CD14-positive monocyte (primary cell): Measurements from ENCODE around the gene HOXD4. TPM values are rescaled to one million over a fixed set of nuclear protein-coding genes. Genes with fewer than 3 reads are reported as not detected.
A peak's percentile ranks its signal among the peaks of the same experiment; 100 is the strongest.

ENCODE experiments used
- DNase-seq, 3 donors: peaks; one replicate each; pipeline ENCODE4 v3.0.0-alpha.2; 2011 to 2022
- H2AFZ ChIP-seq: 2 replicates; pipeline ENCODE4 v1.6.0; 2012; ENCODE audit warnings: mild to moderate bottlenecking, low read depth, low read length, inconsistent platforms; ENCODE audit not compliant: insufficient read depth, poor library complexity, severe bottlenecking
- H3K27ac ChIP-seq, 2 donors: 1 replicate in 1 of 2; 2 replicates in 1 of 2; pipeline ENCODE4 v1.5.1; 2012 to 2013; ENCODE audit warnings: low read length in 2 of 2, control low read depth in 1 of 2, inconsistent platforms in 1 of 2, low read depth in 1 of 2, mild to moderate bottlenecking in 1 of 2
- H3K27me3 ChIP-seq, 2 donors: one replicate each; pipeline versions ENCODE4 v1.6.0 to v1.6.1; 2011 to 2013; ENCODE audit warnings: low read length in 2 of 2; ENCODE audit not compliant: control insufficient read depth in 2 of 2, insufficient read depth in 2 of 2
- H3K36me3 ChIP-seq, 2 donors: replicated peaks in 1 of 2; 1 replicate in 1 of 2; 2 replicates in 1 of 2; pipeline versions ENCODE4 v1.5.1 to v1.6.1; 2012 to 2013; ENCODE audit warnings: low read length in 2 of 2, control low read depth in 1 of 2, inconsistent platforms in 1 of 2, mild to moderate bottlenecking in 1 of 2; ENCODE audit not compliant: insufficient read depth in 2 of 2, control insufficient read depth in 1 of 2
- H3K4me1 ChIP-seq, 2 donors: 1 replicate in 1 of 2; 2 replicates in 1 of 2; pipeline versions ENCODE4 v1.5.1 to v1.6.1; 2012 to 2013; ENCODE audit warnings: low read length in 2 of 2, control low read depth in 1 of 2, inconsistent platforms in 1 of 2, mild to moderate bottlenecking in 1 of 2, moderate library complexity in 1 of 2; ENCODE audit not compliant: insufficient read depth in 2 of 2, control insufficient read depth in 1 of 2
- H3K4me2 ChIP-seq: replicated peaks from 2 replicates; pipeline ENCODE3; 2012; ENCODE audit warnings: low read length, moderate library complexity, mild to moderate bottlenecking; ENCODE audit not compliant: poor library complexity, severe bottlenecking; ENCODE audit errors: extremely low read depth
- H3K4me3 ChIP-seq, 3 experiments: fragments of 200-600 bp in 1 of 3; sonication (generic) in 1 of 3; replicated peaks in 1 of 3; 1 replicate in 2 of 3; 2 replicates in 1 of 3; pipeline ENCODE4 v1.5.1; 2011 to 2013; ENCODE audit warnings: low read length in 3 of 3, mild to moderate bottlenecking in 3 of 3, control low read depth in 2 of 3, low read depth in 2 of 3, inconsistent platforms in 1 of 3, moderate library complexity in 1 of 3
- H3K79me2 ChIP-seq: 2 replicates; pipeline ENCODE4 v1.6.0; 2012; ENCODE audit warnings: mild to moderate bottlenecking, control low read depth, inconsistent platforms, low read length, moderate library complexity; ENCODE audit not compliant: insufficient read depth
- H3K9ac ChIP-seq: 2 replicates; pipeline ENCODE4 v1.6.0; 2017; ENCODE audit warnings: low read length, mild to moderate bottlenecking; ENCODE audit not compliant: insufficient read depth, poor library complexity, severe bottlenecking
- H3K9me3 ChIP-seq, 2 donors: replicated peaks in 1 of 2; 1 replicate in 1 of 2; 2 replicates in 1 of 2; pipeline versions ENCODE4 v1.5.1 to v1.6.1; 2012 to 2013; ENCODE audit warnings: low read length in 2 of 2, control low read depth in 1 of 2; ENCODE audit not compliant: control insufficient read depth in 1 of 2, insufficient read depth in 1 of 2
- H4K20me1 ChIP-seq: 2 replicates; pipeline ENCODE4 v1.6.0; 2012; ENCODE audit warnings: mild to moderate bottlenecking, low read length, control low read depth, moderate library complexity; ENCODE audit not compliant: insufficient read depth
- H3K27ac Mint-ChIP-seq, 7 donors: one replicate each; pipeline ENCODE4 v1.8.0; 2020; ENCODE audit warnings: mild to moderate bottlenecking in 7 of 7, mixed read lengths in 7 of 7, moderate library complexity in 6 of 7, inconsistent platforms in 2 of 7
- H3K27me3 Mint-ChIP-seq, 3 donors: one replicate each; pipeline ENCODE4 v1.8.0; 2021 to 2022; ENCODE audit warnings: low read depth in 3 of 3, mild to moderate bottlenecking in 3 of 3, mixed read lengths in 3 of 3, moderate library complexity in 3 of 3, inconsistent platforms in 1 of 3
- H3K36me3 Mint-ChIP-seq, 2 donors: one replicate each; pipeline ENCODE4 v1.8.0; 2020; ENCODE audit warnings: mixed read lengths in 2 of 2, inconsistent platforms in 1 of 2, mild to moderate bottlenecking in 1 of 2
- H3K4me1 Mint-ChIP-seq: one replicate; pipeline ENCODE4 v1.8.0; 2020; ENCODE audit warnings: mild to moderate bottlenecking, mixed read lengths
- H3K4me3 Mint-ChIP-seq, 2 donors: one replicate each; pipeline ENCODE4 v1.8.0; 2020; ENCODE audit warnings: mild to moderate bottlenecking in 2 of 2, mixed read lengths in 2 of 2, moderate library complexity in 1 of 2
- H3K9me3 Mint-ChIP-seq, 7 donors: one replicate each; pipeline ENCODE4 v1.8.0; 2020 to 2022; ENCODE audit warnings: mixed read lengths in 7 of 7, mild to moderate bottlenecking in 6 of 7, moderate library complexity in 6 of 7, inconsistent platforms in 2 of 7
- CTCF ChIP-seq: fragments of 200-600 bp; IDR thresholded peaks from one replicate; pipeline ENCODE4 v1.8.0; 2022; ENCODE audit warnings: antibody characterized with exemption, mild to moderate bottlenecking
- WGBS: methylation state at CpG from one replicate; pipeline ENCODE4 v1.1.5; 2013; ENCODE audit warnings: missing lambda C conversion rate; ENCODE audit not compliant: insufficient coverage; 5-methylcytosine and 5-hydroxymethylcytosine counted together
- intact Hi-C, 2 donors: fragments of 100-400 bp; cut with micrococcal nuclease; formaldehyde crosslinking; loops; one replicate each; pipeline versions ENCODE4 v1.15.0 to v1.15.1; 2023
- polyA plus RNA-seq, 3 donors: library from polyadenylated mRNA; depleted of rRNA in 1 of 3; unstranded in 2 of 3; stranded (reverse) in 1 of 3; fragments of 300-500 nt in 2 of 3; fragments of >200 nt in 1 of 3; fragmentation: Illumina TruSeq in 2 of 3; gene quantifications; 1 replicate in 2 of 3; 2 replicates in 1 of 3; pipeline ENCODE4 v1.2.3, GENCODE V29; 2012 to 2021

Gene HOXD4
- polyA plus RNA-seq, 3 donors = not detected

GRCh38 chr2:176145085-176145969 lies 6.0 kb upstream of the HOXD4 start:
- peaks cover 0 to 3% of the 10 kb centered on the region in 2 donors for H3K36me3 Mint-ChIP-seq
- H3K4me1 Mint-ChIP-seq = peaks cover 7% of the 10 kb centered on the region
- no peak overlapping the region for H2AFZ ChIP-seq
- TF ChIP-seq CTCF = no peak
- WGBS = 11% methylated on average over 1 of the region's 4 CpGs
- peak overlapping the region in 1 of 2 donors; percentile 74 for H3K4me3 Mint-ChIP-seq
- H4K20me1 ChIP-seq = no peaks in the 10 kb centered on the region
- no peak overlapping the region for H3K4me3 ChIP-seq
- intact Hi-C loops = no loop called here
- H3K9me3 Mint-ChIP-seq = peaks cover 0 to 22% (median 10%) of the 10 kb centered on the region in 7 donors
- DNase-seq = no peak
- peaks cover 91 to 96% of the 10 kb centered on the region in 2 donors for H3K27me3 ChIP-seq
- no peaks in the 10 kb centered on the region for H3K79me2 ChIP-seq
- no peak overlapping the region for H3K27ac ChIP-seq
- no peak overlapping the region for H3K4me2 ChIP-seq
- H3K27ac Mint-ChIP-seq = no peak overlapping the region
- H3K4me1 ChIP-seq = peaks cover 5 to 6% of the 10 kb centered on the region in 2 donors
- H3K9me3 ChIP-seq = peaks cover 3 to 44% of the 10 kb centered on the region in 2 donors
- H3K36me3 ChIP-seq = no peaks in the 10 kb centered on the region
- peaks cover 94 to 100% (median 96%) of the 10 kb centered on the region in 3 donors for H3K27me3 Mint-ChIP-seq
- H3K9ac ChIP-seq = no peak overlapping the region

GRCh38 chr2:176146101-176146500 lies 5.2 kb upstream of the HOXD4 start:
- Histone ChIP-seq H3K4me3 (no peak overlapping the region), H3K36me3 (no peaks in the 10 kb centered on the region), H3K9me3 (peaks cover 0 to 51% of the 10 kb centered on the region in 2 donors), H4K20me1 (no peaks in the 10 kb centered on the region), H3K79me2 (no peaks in the 10 kb centered on the region), H2AFZ (no peak overlapping the region), H3K27ac (no peak overlapping the region), H3K4me1 (no peaks in the 10 kb centered on the region), H3K27me3 (peaks cover 91 to 96% of the 10 kb centered on the region in 2 donors), H3K4me2 (no peak overlapping the region), H3K9ac (no peak overlapping the region)
- WGBS = no CpG with 5 or more reads among the region's 6 CpGs
- Mint-ChIP-seq H3K4me3 (peak overlapping the region in 1 of 2 donors; percentile 74), H3K9me3 (peaks cover 0 to 23% (median 10%) of the 10 kb centered on the region in 7 donors), H3K36me3 (peaks cover 0 to 3% of the 10 kb centered on the region in 2 donors), H3K4me1 (peaks cover under 1% of the 10 kb centered on the region), H3K27me3 (peaks cover 95 to 100% (median 96%) of the 10 kb centered on the region in 3 donors), H3K27ac (no peak overlapping the region)
- no peak for DNase-seq
- no peak for TF ChIP-seq CTCF
- intact Hi-C loops = no loop called here
